LNCaP clone FGC (cell line): Measurements from ENCODE around the gene MS4A15.

Source experiments
- DNase-seq: peaks from one replicate; pipeline ENCODE4 v3.0.0-alpha.2; 2011; ENCODE audit warnings: low read depth
- H3K4me3 ChIP-seq: 2 replicates; pipeline ENCODE4 v1.5.1; 2011; ENCODE audit warnings: mild to moderate bottlenecking, low read depth, low read length, control low read depth
- CTCF ChIP-seq: IDR thresholded peaks from 2 replicates; pipeline ENCODE4 v1.5.1; 2012; ENCODE audit warnings: mild to moderate bottlenecking; ENCODE audit not compliant: control insufficient read depth, insufficient read depth; ENCODE audit errors: extremely low read depth

The MS4A15 gene

DNA sequence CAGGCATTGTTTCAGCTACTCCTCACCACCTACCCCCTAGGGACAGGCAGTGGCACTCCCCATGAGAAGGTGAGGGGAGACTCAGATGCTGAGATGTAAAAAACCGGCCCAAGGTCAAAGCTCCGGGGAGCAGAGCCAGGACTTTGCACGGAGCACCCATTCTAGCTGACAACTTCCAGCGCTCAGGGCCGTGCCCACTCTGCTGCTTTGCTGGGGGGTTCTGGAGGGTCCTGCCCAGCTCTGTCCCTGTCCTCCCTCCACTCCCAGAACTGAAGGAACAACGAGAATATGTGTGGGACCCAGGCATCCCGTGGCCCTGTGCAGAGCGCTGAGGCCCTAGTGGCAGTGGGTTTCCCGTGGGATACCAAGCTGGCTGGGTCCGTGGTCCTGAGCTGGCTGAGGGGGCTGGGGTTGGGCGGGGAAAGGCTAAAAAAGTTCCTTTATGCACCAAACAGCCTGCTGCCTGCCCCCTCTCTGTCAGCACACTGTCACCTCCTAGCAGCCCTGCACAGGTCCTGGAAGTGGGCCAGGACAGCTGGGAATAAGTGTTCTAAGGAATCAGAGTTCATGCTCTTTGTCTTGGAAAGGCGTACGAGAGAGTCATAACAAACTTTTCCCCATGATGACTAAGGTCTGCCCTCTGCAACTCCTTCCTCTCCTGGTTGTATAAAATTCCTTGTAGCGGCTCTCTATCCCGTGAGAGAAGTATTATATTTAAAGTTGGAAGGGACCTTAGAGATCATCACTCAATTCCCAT is 30.3 kb downstream of the MS4A15 start:
- DNase-seq = no peak
- TF ChIP-seq CTCF = no peak
- H3K4me3 ChIP-seq = no peak overlapping the region

DNA sequence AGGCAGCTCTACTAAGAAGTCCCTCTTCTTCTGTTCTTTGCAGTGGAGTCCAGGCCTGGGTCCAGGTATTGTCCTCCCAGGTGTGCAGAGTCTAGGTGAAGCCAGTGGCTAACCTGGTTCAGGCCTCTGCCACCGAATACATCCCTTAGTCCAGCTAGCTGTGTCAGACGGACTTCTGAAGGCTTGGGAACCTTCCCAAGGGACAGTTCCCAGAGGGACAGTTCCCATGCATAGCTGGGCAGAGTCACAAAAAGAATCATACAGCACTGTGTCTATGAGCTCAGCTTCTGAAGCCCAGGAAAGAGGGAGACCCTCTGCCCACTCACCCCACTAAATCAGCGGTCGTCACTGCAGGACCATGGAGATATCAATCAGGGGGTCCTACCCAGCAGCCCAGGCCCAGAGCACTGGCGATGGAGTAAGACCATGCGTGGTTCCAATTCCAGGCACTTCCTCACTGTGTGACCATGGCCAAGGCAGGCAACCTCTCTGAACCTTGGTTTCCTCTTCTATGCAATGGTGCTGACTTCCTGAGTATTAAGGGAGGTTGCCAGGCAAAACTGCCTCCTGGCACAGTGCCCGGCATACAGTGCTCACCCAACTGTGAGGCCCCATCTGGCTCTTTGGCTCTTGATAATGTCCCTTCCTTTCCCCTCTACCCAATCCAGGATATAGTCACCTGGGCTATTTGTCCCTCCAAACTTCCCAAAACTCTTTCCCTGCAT is 31.9 kb downstream of the MS4A15 start:
- no peak for DNase-seq
- no peak overlapping the region for H3K4me3 ChIP-seq
- TF ChIP-seq CTCF = no peak

DNA sequence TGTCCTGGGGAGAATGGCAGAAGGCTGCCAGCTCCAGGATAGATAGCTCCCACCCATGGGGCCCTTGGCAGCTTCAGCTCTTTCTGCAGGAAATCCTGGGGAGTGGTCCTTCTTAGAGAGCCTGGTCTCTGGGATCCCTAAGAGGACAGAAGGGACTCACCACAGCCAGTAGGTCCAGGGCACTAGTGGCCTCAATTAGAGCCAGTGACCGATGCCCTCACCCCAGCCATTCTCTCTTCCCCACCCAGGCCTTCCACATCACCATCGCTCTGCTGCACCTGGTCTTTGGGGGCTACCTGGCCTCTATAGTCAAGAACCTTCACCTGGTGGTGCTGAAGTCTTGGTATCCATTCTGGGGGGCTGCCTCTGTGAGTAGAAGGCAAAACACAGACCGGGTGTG is 34.1 kb downstream of the MS4A15 start:
- H3K4me3 ChIP-seq = no peak overlapping the region
- TF ChIP-seq CTCF = no peak
- no peak for DNase-seq

- TF ChIP-seq CTCF = no peak
- no peak for DNase-seq
- H3K4me3 ChIP-seq = no peak overlapping the region
These were observed 34.7 kb downstream of the MS4A15 start for GRCh38 chr11:60791153-60791933.

GRCh38 chr11:60792521-60792920 is 35.9 kb downstream of the MS4A15 start:
- DNase-seq = no peak
- no peak overlapping the region for H3K4me3 ChIP-seq
- no peak for TF ChIP-seq CTCF

DNA sequence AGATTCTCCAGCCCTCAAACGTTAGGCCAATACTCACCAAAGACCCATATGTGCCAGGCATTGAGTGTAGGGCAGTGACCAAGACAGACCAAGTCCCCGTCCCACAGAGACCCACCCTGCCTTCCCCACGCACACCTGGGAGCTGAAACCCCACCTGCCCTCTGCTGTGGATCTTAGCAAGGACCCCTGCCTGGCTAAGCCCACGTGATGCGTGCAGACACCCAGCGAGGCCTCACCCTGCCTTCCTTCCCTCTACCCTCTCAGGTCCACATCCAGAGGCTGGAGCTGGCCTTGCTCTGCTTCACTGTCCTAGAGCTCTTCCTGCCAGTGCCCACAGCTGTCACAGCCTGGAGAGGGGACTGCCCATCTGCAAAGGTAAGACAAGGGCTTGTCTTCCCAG is 38.6 kb downstream of the MS4A15 start:
- no peak overlapping the region for H3K4me3 ChIP-seq
- no peak for DNase-seq
- TF ChIP-seq CTCF = no peak
